Stimulated activated naive CD8-positive, alpha-beta T cell treated with anti-CD3 and anti-CD28 coated beads, Interleukin-15, Interleukin-2, amounts not matched to agents 100 ng/mL and 50 ng/mL, for 24 hours (primary cell): ENCODE data around the gene BMERB1.

Source experiments
- H3K27ac Mint-ChIP-seq: one replicate; pipeline ENCODE4 v1.8.0; 2021; ENCODE audit warnings: mild to moderate bottlenecking, mixed read lengths
- H3K27me3 Mint-ChIP-seq: one replicate; pipeline ENCODE4 v1.8.0; 2021; ENCODE audit warnings: mixed read lengths
- H3K36me3 Mint-ChIP-seq: one replicate; pipeline ENCODE4 v1.8.0; 2021; ENCODE audit warnings: low read depth, mixed read lengths
- H3K4me1 Mint-ChIP-seq: one replicate; pipeline ENCODE4 v1.8.0; 2021; ENCODE audit warnings: low read depth, mixed read lengths
- H3K4me3 Mint-ChIP-seq: one replicate; pipeline ENCODE4 v1.8.0; 2021; ENCODE audit warnings: mild to moderate bottlenecking, mixed read lengths
- H3K9me3 Mint-ChIP-seq: one replicate; pipeline ENCODE4 v1.8.0; 2021; ENCODE audit warnings: mixed read lengths

BMERB1 gene

GRCh38 chr16:15509593-15510535, 75.5 kb downstream of the BMERB1 start:
- peaks cover 23% of the 10 kb centered on the region for H3K36me3 Mint-ChIP-seq
- H3K4me1 Mint-ChIP-seq, result peaks cover 47% of the 10 kb centered on the region
- H3K27ac Mint-ChIP-seq, result peak overlapping the region; percentile 85
- H3K27me3 Mint-ChIP-seq, result no peaks in the 10 kb centered on the region
- H3K4me3 Mint-ChIP-seq, result peak overlapping the region; percentile 24
- H3K9me3 Mint-ChIP-seq, result no peaks in the 10 kb centered on the region

GRCh38 chr16:15510992-15511391, 76.6 kb downstream of the BMERB1 start:
- Mint-ChIP-seq H3K36me3 (peaks cover 23% of the 10 kb centered on the region), H3K9me3 (no peaks in the 10 kb centered on the region), H3K27ac (peak overlapping the region; percentile 85), H3K4me1 (peaks cover 47% of the 10 kb centered on the region), H3K4me3 (no peak overlapping the region), H3K27me3 (no peaks in the 10 kb centered on the region)

GRCh38 chr16:15511759-15512487, 77.5 kb downstream of the BMERB1 start:
- Mint-ChIP-seq H3K4me3 (no peak overlapping the region), H3K27me3 (no peaks in the 10 kb centered on the region), H3K4me1 (peaks cover 42% of the 10 kb centered on the region), H3K27ac (peak overlapping the region; percentile 70), H3K36me3 (peaks cover 22% of the 10 kb centered on the region), H3K9me3 (no peaks in the 10 kb centered on the region)

- H3K36me3 Mint-ChIP-seq, result peaks cover 28% of the 10 kb centered on the region
- peaks cover 30% of the 10 kb centered on the region for H3K4me1 Mint-ChIP-seq
Measured at GRCh38 chr16:15513156-15513555, 78.8 kb downstream of the BMERB1 start.

GRCh38 chr16:15515992-15516391, 81.6 kb downstream of the BMERB1 start:
- Mint-ChIP-seq H3K27me3 (no peaks in the 10 kb centered on the region), H3K36me3 (peaks cover 28% of the 10 kb centered on the region), H3K9me3 (no peaks in the 10 kb centered on the region), H3K4me3 (no peak overlapping the region), H3K27ac (no peak overlapping the region), H3K4me1 (peaks cover 9% of the 10 kb centered on the region)

More at GRCh38 chr16:15513156-15513555, 78.8 kb downstream of the BMERB1 start:
- H3K4me3 Mint-ChIP-seq, result no peak overlapping the region
- no peak overlapping the region for H3K27ac Mint-ChIP-seq
- no peaks in the 10 kb centered on the region for H3K9me3 Mint-ChIP-seq
- H3K27me3 Mint-ChIP-seq, result no peaks in the 10 kb centered on the region

GRCh38 chr16:15516609-15517008, 82.2 kb downstream of the BMERB1 start:
- Mint-ChIP-seq H3K4me3 (no peak overlapping the region), H3K27ac (no peak overlapping the region), H3K4me1 (peaks cover 11% of the 10 kb centered on the region), H3K36me3 (peaks cover 30% of the 10 kb centered on the region), H3K9me3 (no peaks in the 10 kb centered on the region), H3K27me3 (no peaks in the 10 kb centered on the region)

GRCh38 chr16:15517743-15518377, 83.5 kb downstream of the BMERB1 start:
- no peak overlapping the region for H3K27ac Mint-ChIP-seq
- no peak overlapping the region for H3K4me3 Mint-ChIP-seq
- no peaks in the 10 kb centered on the region for H3K27me3 Mint-ChIP-seq
- H3K9me3 Mint-ChIP-seq, result no peaks in the 10 kb centered on the region
- peaks cover 23% of the 10 kb centered on the region for H3K4me1 Mint-ChIP-seq
- H3K36me3 Mint-ChIP-seq, result peaks cover 26% of the 10 kb centered on the region

- H3K27ac Mint-ChIP-seq, result no peak overlapping the region
- H3K27me3 Mint-ChIP-seq, result no peaks in the 10 kb centered on the region
- H3K4me1 Mint-ChIP-seq, result peaks cover 30% of the 10 kb centered on the region
- peaks cover 23% of the 10 kb centered on the region for H3K36me3 Mint-ChIP-seq
- H3K4me3 Mint-ChIP-seq, result no peak overlapping the region
- no peaks in the 10 kb centered on the region for H3K9me3 Mint-ChIP-seq
Measured at GRCh38 chr16:15518381-15519351, 84.3 kb downstream of the BMERB1 start.

GRCh38 chr16:15519790-15520189, 85.4 kb downstream of the BMERB1 start:
- no peak overlapping the region for H3K4me3 Mint-ChIP-seq
- no peaks in the 10 kb centered on the region for H3K27me3 Mint-ChIP-seq
- H3K36me3 Mint-ChIP-seq, result peaks cover 23% of the 10 kb centered on the region
- no peak overlapping the region for H3K27ac Mint-ChIP-seq
- H3K4me1 Mint-ChIP-seq, result peaks cover 30% of the 10 kb centered on the region
- no peaks in the 10 kb centered on the region for H3K9me3 Mint-ChIP-seq

GRCh38 chr16:15521390-15521757, 87.0 kb downstream of the BMERB1 start:
- Mint-ChIP-seq H3K4me3 (no peak overlapping the region), H3K9me3 (no peaks in the 10 kb centered on the region), H3K36me3 (peaks cover 18% of the 10 kb centered on the region), H3K27ac (peak overlapping the region; percentile 29), H3K27me3 (no peaks in the 10 kb centered on the region), H3K4me1 (peaks cover 30% of the 10 kb centered on the region)

GRCh38 chr16:15521758-15522509, 87.5 kb downstream of the BMERB1 start:
- H3K27ac Mint-ChIP-seq, result no peak overlapping the region
- H3K4me1 Mint-ChIP-seq, result peaks cover 30% of the 10 kb centered on the region
- no peak overlapping the region for H3K4me3 Mint-ChIP-seq
- H3K27me3 Mint-ChIP-seq, result no peaks in the 10 kb centered on the region
- peaks cover 16% of the 10 kb centered on the region for H3K36me3 Mint-ChIP-seq
- no peaks in the 10 kb centered on the region for H3K9me3 Mint-ChIP-seq

- Mint-ChIP-seq H3K4me3 (no peak overlapping the region), H3K4me1 (peaks cover 30% of the 10 kb centered on the region), H3K36me3 (peaks cover 17% of the 10 kb centered on the region), H3K27ac (no peak overlapping the region), H3K9me3 (no peaks in the 10 kb centered on the region), H3K27me3 (no peaks in the 10 kb centered on the region)
Measured at GRCh38 chr16:15523092-15523541, 88.7 kb downstream of the BMERB1 start.

GRCh38 chr16:15523939-15524338, 89.6 kb downstream of the BMERB1 start:
- H3K4me1 Mint-ChIP-seq, result peaks cover 30% of the 10 kb centered on the region
- no peaks in the 10 kb centered on the region for H3K9me3 Mint-ChIP-seq
- peaks cover 17% of the 10 kb centered on the region for H3K36me3 Mint-ChIP-seq
- H3K4me3 Mint-ChIP-seq, result no peak overlapping the region
- no peak overlapping the region for H3K27ac Mint-ChIP-seq
- H3K27me3 Mint-ChIP-seq, result no peaks in the 10 kb centered on the region
